OCI-LY3 (cell line): Measurements from ENCODE around the gene REEP3.

ENCODE experiments used
- H2AFZ ChIP-seq: fragments of 200-600, 300-600 bp; shearing (Covaris generic); 2 replicates; pipeline ENCODE4 v1.6.0; 2014; ENCODE audit warnings: antibody characterized with exemption, low read depth, low read length
- H3K27ac ChIP-seq: fragments of 200-600, 300-600 bp; sonication (generic); 2 replicates; pipeline ENCODE4 v1.5.1; 2014; ENCODE audit warnings: mild to moderate bottlenecking, low read length, moderate library complexity, mixed read lengths
- H3K27me3 ChIP-seq: fragments of 200-600, 300-600 bp; sonication (generic); 2 replicates; pipeline ENCODE4 v1.6.1; 2014; ENCODE audit warnings: low read depth, low read length, mixed read lengths
- H3K36me3 ChIP-seq: fragments of 200-600, 300-600 bp; sonication (generic); replicated peaks from 2 replicates; pipeline ENCODE3; 2014; ENCODE audit warnings: low read depth, low read length, mixed read lengths
- H3K4me1 ChIP-seq: fragments of 300-600, 200-600 bp; sonication (generic); 2 replicates; pipeline ENCODE4 v1.6.1; 2014; ENCODE audit warnings: low read length, mixed read lengths
- H3K4me2 ChIP-seq: fragments of 200-600, 300-600 bp; sonication (generic); 2 replicates; pipeline ENCODE4 v1.6.1; 2014; ENCODE audit warnings: low read length, mixed read lengths
- H3K4me3 ChIP-seq: fragments of 300-600, 200-600 bp; sonication (generic); 2 replicates; pipeline ENCODE4 v1.5.1; 2014; ENCODE audit warnings: antibody characterized with exemption, mild to moderate bottlenecking, low read length, moderate library complexity
- H3K79me2 ChIP-seq: fragments of 300-600, 200-600 bp; shearing (Covaris generic); 2 replicates; pipeline ENCODE4 v1.6.1; 2014; ENCODE audit warnings: mild to moderate bottlenecking, low read length, mixed read lengths
- H3K9ac ChIP-seq: fragments of 300-600, 200-600 bp; shearing (Covaris generic); 2 replicates; pipeline ENCODE4 v1.6.0; 2014; ENCODE audit warnings: mild to moderate bottlenecking, low read length, moderate library complexity
- H3K9me3 ChIP-seq: fragments of 200-600, 300-600 bp; shearing (Covaris generic); 2 replicates; pipeline ENCODE4 v1.6.1; 2014; ENCODE audit warnings: low read length, mixed read lengths; ENCODE audit not compliant: insufficient read depth
- H4K20me1 ChIP-seq: fragments of 200-600, 300-600 bp; sonication (generic); 2 replicates; pipeline ENCODE4 v1.6.1; 2016; ENCODE audit warnings: low read length, mixed read lengths; ENCODE audit not compliant: insufficient read depth
- CTCF ChIP-seq: fragments of 200-600, 300-600 bp; sonication (generic); IDR thresholded peaks from 2 replicates; pipeline ENCODE4 v1.5.1; 2014; ENCODE audit warnings: antibody characterized with exemption, low read length, low read depth
- EZH2phosphoT487 ChIP-seq: fragments of 200-600 bp; shearing (Covaris generic); IDR thresholded peaks from 2 replicates; pipeline ENCODE4 v1.6.1; 2018; ENCODE audit warnings: antibody characterized with exemption, mixed run types, low read depth

The REEP3 gene

GRCh38 chr10:63627881-63628296 lies 106.7 kb downstream of the REEP3 start:
- Histone ChIP-seq H3K36me3 (no peaks in the 10 kb centered on the region), H3K4me1 (peaks cover 21% of the 10 kb centered on the region), H3K79me2 (no peaks in the 10 kb centered on the region), H2AFZ (no peak overlapping the region), H3K9me3 (no peaks in the 10 kb centered on the region), H3K9ac (no peak overlapping the region), H3K4me2 (0 out of 2 replicates have a peak overlapping the region, but pooled peaks have one; percentile 99), H4K20me1 (no peaks in the 10 kb centered on the region), H3K4me3 (0 out of 2 replicates have a peak overlapping the region, but pooled peaks have one; percentile 85), H3K27me3 (peaks cover 15% of the 10 kb centered on the region), H3K27ac (no peak overlapping the region)
- no peak for TF ChIP-seq EZH2phosphoT487
- no peak for TF ChIP-seq CTCF

GRCh38 chr10:63628526-63629362 lies 107.5 kb downstream of the REEP3 start:
- peak overlapping the region; percentile 78 for H3K27ac ChIP-seq
- H3K4me3 ChIP-seq, result peak overlapping the region; percentile 85
- peak overlapping the region; percentile 99 for H3K4me2 ChIP-seq
- H3K9me3 ChIP-seq, result no peaks in the 10 kb centered on the region
- peaks cover 15% of the 10 kb centered on the region for H3K27me3 ChIP-seq
- H3K4me1 ChIP-seq, result peaks cover 21% of the 10 kb centered on the region
- H3K79me2 ChIP-seq, result no peaks in the 10 kb centered on the region
- H2AFZ ChIP-seq, result peak overlapping the region; percentile 98
- H3K9ac ChIP-seq, result peak overlapping the region; percentile 74
- no peaks in the 10 kb centered on the region for H4K20me1 ChIP-seq
- TF ChIP-seq CTCF (no peak), EZH2phosphoT487 (no peak)
- H3K36me3 ChIP-seq, result no peaks in the 10 kb centered on the region

GRCh38 chr10:63629363-63630084 lies 108.3 kb downstream of the REEP3 start:
- Histone ChIP-seq H3K9ac (peak overlapping the region; percentile 74), H2AFZ (peak overlapping the region; percentile 98), H3K4me3 (peak overlapping the region; percentile 85), H3K4me2 (peak overlapping the region; percentile 99), H3K27ac (peak overlapping the region; percentile 78), H3K27me3 (peaks cover 15% of the 10 kb centered on the region), H3K36me3 (no peaks in the 10 kb centered on the region), H3K4me1 (peaks cover 21% of the 10 kb centered on the region), H4K20me1 (no peaks in the 10 kb centered on the region), H3K79me2 (no peaks in the 10 kb centered on the region), H3K9me3 (no peaks in the 10 kb centered on the region)
- TF ChIP-seq EZH2phosphoT487 (no peak), CTCF (peak; percentile 72)
